Measurements from ENCODE around the gene MAP6. TPM values are rescaled to one million over a fixed set of nuclear protein-coding genes. Genes with fewer than 3 reads are reported as not detected.

Gene MAP6
- polyA plus RNA-seq, 1 donor (not counting 4 experiments of a cell fraction or from before 2014, with no cell fraction given) = 1.7 TPM

- H2AFZ ChIP-seq (ENCODE audit: control insufficient read depth, low read length) = no peak overlapping the region
- TF ChIP-seq CTCF (optimal IDR thresholded peaks at IDR 0.05 in 1 of 3, IDR thresholded peaks at IDR 0.05 in 1 of 3, conservative IDR thresholded peaks at IDR 0.05 in 1 of 3; ENCODE audit: extremely low read depth in 1 of 3, insufficient read depth in 2 of 3, low read length in 3 of 3) = no peak
- no peak for TF ChIP-seq EZH2 (IDR thresholded peaks at IDR 0.05; ENCODE audit: low read length)
- no peak overlapping the region for H3K27ac ChIP-seq (ENCODE audit: control insufficient read depth, insufficient read depth, low read length)
- FAIRE-seq (no peak), DNase-seq (ENCODE audit: low read depth, low spot score) (no peak)
- no peaks in the 10 kb centered on the region for H3K9me3 ChIP-seq (ENCODE audit: control insufficient read depth, low read depth, low read length)
- H3K4me3 ChIP-seq (ENCODE audit: control insufficient read depth in 2 of 3, extremely low read depth in 1 of 3, insufficient read depth in 2 of 3, low read depth in 1 of 3, low read length in 3 of 3) = no peak overlapping the region
- H4K20me1 ChIP-seq (ENCODE audit: control insufficient read depth, extremely low read depth, insufficient read depth, low read length) = no peaks in the 10 kb centered on the region
- dilution Hi-C loops (cut with MboI; ENCODE audit: extremely low pct_ligation_motif_present, low sequenced_read_pairs) = no loop called here
- no peak overlapping the region for H3K9ac ChIP-seq (ENCODE audit: control insufficient read depth, extremely low read depth, insufficient read depth, low read length)
- H3K4me2 ChIP-seq (ENCODE audit: control insufficient read depth, extremely low read depth, insufficient read depth, low read depth, low read length) = no peak overlapping the region
- H3K79me2 ChIP-seq (ENCODE audit: control insufficient read depth, insufficient read depth, low read length) = no peaks in the 10 kb centered on the region
- no peaks in the 10 kb centered on the region for H3K4me1 ChIP-seq (ENCODE audit: control insufficient read depth, extremely low read depth, insufficient read depth, low read length)
- H3K36me3 ChIP-seq (ENCODE audit: control insufficient read depth in 2 of 2, extremely low read depth in 1 of 2, insufficient read depth in 2 of 2, low read length in 2 of 2) = no peaks in the 10 kb centered on the region
- no peaks in the 10 kb centered on the region for H3K27me3 ChIP-seq (ENCODE audit: control insufficient read depth, extremely low read depth, insufficient read depth, low read length)
- H3K9me1 ChIP-seq (ENCODE audit: control insufficient read depth, extremely low read depth, insufficient read depth, low read length) = no peaks in the 10 kb centered on the region
Measured at GRCh38 chr11:75591966-75592365, 76.9 kb downstream of the MAP6 start.

- Histone ChIP-seq H4K20me1 (ENCODE audit: control insufficient read depth, extremely low read depth, insufficient read depth, low read length) (no peaks in the 10 kb centered on the region), H3K79me2 (ENCODE audit: control insufficient read depth, insufficient read depth, low read length) (no peaks in the 10 kb centered on the region), H3K4me1 (ENCODE audit: control insufficient read depth, extremely low read depth, insufficient read depth, low read length) (no peaks in the 10 kb centered on the region), H3K36me3 (ENCODE audit: control insufficient read depth in 2 of 2, extremely low read depth in 1 of 2, insufficient read depth in 2 of 2, low read length in 2 of 2) (no peaks in the 10 kb centered on the region), H3K27me3 (ENCODE audit: control insufficient read depth, extremely low read depth, insufficient read depth, low read length) (no peaks in the 10 kb centered on the region), H3K4me2 (ENCODE audit: control insufficient read depth, extremely low read depth, insufficient read depth, low read depth, low read length) (no peak overlapping the region), H2AFZ (ENCODE audit: control insufficient read depth, low read length) (no peak overlapping the region), H3K4me3 (ENCODE audit: control insufficient read depth in 2 of 3, extremely low read depth in 1 of 3, insufficient read depth in 2 of 3, low read depth in 1 of 3, low read length in 3 of 3) (no peak overlapping the region), H3K9ac (ENCODE audit: control insufficient read depth, extremely low read depth, insufficient read depth, low read length) (no peak overlapping the region), H3K9me1 (ENCODE audit: control insufficient read depth, extremely low read depth, insufficient read depth, low read length) (no peaks in the 10 kb centered on the region), H3K9me3 (ENCODE audit: control insufficient read depth, low read depth, low read length) (no peaks in the 10 kb centered on the region), H3K27ac (ENCODE audit: control insufficient read depth, insufficient read depth, low read length) (no peak overlapping the region)
- dilution Hi-C loops (cut with MboI; ENCODE audit: extremely low pct_ligation_motif_present, low sequenced_read_pairs) = no loop called here
- DNase-seq (ENCODE audit: low read depth, low spot score) (no peak), FAIRE-seq (no peak)
- TF ChIP-seq EZH2 (IDR thresholded peaks at IDR 0.05; ENCODE audit: low read length) (no peak), CTCF (optimal IDR thresholded peaks at IDR 0.05 in 1 of 3, IDR thresholded peaks at IDR 0.05 in 1 of 3, conservative IDR thresholded peaks at IDR 0.05 in 1 of 3; ENCODE audit: extremely low read depth in 1 of 3, insufficient read depth in 2 of 3, low read length in 3 of 3) (no peak)
Measured at GRCh38 chr11:75591371-75591770, 77.5 kb downstream of the MAP6 start.

All from keratinocyte (primary cell).